HG02763 (cell line): ENCODE data around the gene BCORL1.

ENCODE experiments used
- ATAC-seq: cut with Tn5 transposase; IDR thresholded peaks from one replicate; pipeline ENCODE4 v1.9.1; 2021; ENCODE audit warnings: mild to moderate bottlenecking, moderate library complexity; ENCODE audit not compliant: unreplicated experiment

Gene BCORL1

DNA sequence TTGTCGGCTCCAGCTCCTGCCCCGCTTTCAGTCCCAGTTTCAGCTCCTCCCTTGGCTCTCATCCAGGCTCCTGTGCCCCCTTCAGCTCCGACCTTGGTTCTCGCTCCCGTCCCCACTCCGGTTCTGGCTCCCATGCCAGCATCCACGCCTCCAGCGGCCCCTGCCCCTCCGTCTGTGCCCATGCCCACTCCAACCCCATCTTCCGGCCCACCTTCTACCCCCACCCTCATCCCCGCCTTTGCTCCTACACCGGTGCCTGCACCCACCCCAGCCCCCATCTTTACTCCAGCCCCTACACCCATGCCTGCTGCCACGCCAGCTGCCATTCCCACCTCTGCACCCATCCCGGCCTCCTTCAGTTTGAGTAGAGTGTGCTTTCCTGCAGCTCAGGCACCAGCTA lies 31.2 kb downstream of the BCORL1 start:
- ATAC-seq: no peak

DNA sequence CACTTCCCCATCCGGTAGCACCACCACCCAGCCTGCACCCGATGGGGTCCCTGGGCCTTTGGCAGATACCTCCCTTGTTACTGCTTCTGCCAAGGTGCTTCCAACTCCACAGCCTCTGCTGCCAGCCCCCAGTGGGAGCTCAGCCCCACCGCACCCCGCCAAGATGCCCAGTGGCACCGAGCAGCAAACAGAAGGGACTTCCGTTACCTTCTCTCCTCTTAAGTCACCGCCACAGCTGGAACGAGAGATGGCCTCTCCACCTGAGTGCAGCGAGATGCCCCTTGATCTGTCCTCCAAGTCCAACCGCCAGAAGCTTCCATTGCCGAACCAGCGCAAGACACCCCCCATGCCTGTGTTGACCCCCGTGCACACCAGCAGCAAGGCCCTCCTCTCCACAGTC lies 31.9 kb downstream of the BCORL1 start:
- ATAC-seq: no peak

GRCh38 chrX:130014770-130015169 lies 32.3 kb downstream of the BCORL1 start:
- no peak for ATAC-seq

GRCh38 chrX:130015181-130015580 lies 32.7 kb downstream of the BCORL1 start:
- no peak for ATAC-seq

GRCh38 chrX:130018143-130018542 lies 35.7 kb downstream of the BCORL1 start:
- no peak for ATAC-seq

GRCh38 chrX:130020661-130021324 lies 38.4 kb downstream of the BCORL1 start:
- ATAC-seq: no peak

DNA sequence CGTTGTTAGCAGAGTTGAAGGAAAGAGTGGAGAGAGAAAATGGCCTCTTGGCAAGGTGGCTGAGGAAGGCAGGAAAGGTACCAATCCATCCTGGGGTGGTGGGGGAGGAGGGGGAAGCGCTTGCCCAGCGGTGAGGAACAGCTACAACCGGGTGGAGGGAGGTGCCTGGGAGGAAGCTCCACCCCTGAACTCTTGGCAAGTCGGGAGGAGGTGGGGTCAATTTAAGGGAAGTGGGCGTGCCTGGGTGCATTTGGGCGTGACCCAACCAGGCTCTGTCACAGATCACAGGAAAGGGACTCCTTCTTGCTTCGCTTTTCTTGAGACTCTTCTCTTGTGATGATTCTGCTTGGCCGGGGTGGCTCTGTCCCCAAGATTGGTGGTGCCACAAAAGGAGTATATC lies 41.7 kb downstream of the BCORL1 start:
- ATAC-seq: peak; percentile 94

GRCh38 chrX:130025256-130025655 lies 42.8 kb downstream of the BCORL1 start:
- ATAC-seq: no peak

- ATAC-seq: no peak
Measured at GRCh38 chrX:130027569-130027968, 45.1 kb downstream of the BCORL1 start.

- no peak for ATAC-seq
Measured at GRCh38 chrX:130028196-130028595, 45.8 kb downstream of the BCORL1 start.

- ATAC-seq: no peak
Measured at GRCh38 chrX:130030826-130031225, 48.4 kb downstream of the BCORL1 start.

- ATAC-seq: no peak
Measured at GRCh38 chrX:130032552-130032951, 50.1 kb downstream of the BCORL1 start.

DNA sequence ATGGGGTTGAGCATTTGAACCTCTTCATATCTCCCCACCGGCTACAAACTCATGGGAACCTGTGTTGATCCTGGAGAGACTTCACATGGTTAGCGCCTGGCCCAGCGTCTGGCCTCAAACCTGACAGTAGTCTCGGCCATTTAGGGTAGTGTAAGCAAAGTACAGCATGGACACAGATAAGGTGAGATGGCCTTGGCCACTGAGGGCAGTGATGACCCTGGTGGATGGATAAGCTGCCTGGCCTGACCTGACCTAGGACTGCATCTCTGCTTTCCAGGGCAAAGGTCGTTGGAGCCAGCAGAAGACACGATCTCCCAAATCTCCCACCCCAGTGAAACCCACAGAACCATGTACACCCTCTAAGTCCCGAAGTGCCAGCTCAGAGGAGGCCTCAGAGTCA lies 51.7 kb downstream of the BCORL1 start:
- ATAC-seq: no peak

GRCh38 chrX:130039847-130040246 lies 57.4 kb downstream of the BCORL1 start:
- no peak for ATAC-seq

- ATAC-seq: no peak
Measured at GRCh38 chrX:130047416-130047815, 65.0 kb downstream of the BCORL1 start.

- ATAC-seq: no peak
Measured at GRCh38 chrX:130048686-130049222, 66.3 kb downstream of the BCORL1 start.

- ATAC-seq: no peak
Measured at GRCh38 chrX:130049821-130050220, 67.4 kb downstream of the BCORL1 start.

GRCh38 chrX:130051176-130051845 lies 68.9 kb downstream of the BCORL1 start:
- ATAC-seq: no peak

DNA sequence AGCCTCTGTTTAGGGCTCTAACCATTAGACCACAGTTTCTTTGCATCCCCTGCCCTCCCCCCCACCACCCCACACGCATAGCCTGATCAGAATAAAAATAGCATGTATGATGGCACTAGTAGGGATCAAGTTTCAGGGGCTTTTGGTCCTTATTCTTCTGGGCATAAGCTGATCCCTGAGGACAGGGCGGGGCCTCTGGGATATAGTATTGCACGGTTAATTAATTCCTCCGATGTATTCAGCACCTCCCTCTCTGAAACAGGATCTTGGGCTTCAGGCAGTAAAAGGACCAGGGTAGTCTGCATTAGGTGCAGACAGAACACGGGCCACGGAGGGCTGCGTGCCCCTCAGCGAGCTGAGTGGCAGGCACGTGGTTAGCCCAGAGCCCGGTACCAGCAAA lies 70.8 kb downstream of the BCORL1 start:
- ATAC-seq: no peak

GRCh38 chrX:130055103-130055502 lies 72.7 kb downstream of the BCORL1 start:
- ATAC-seq: no peak

GRCh38 chrX:130055899-130056298 lies 73.5 kb downstream of the BCORL1 start:
- ATAC-seq: no peak

- ATAC-seq: no peak
Measured at GRCh38 chrX:130057209-130057608, 74.8 kb downstream of the BCORL1 start.
